ENCODE data around the gene ICAM1.

DNA sequence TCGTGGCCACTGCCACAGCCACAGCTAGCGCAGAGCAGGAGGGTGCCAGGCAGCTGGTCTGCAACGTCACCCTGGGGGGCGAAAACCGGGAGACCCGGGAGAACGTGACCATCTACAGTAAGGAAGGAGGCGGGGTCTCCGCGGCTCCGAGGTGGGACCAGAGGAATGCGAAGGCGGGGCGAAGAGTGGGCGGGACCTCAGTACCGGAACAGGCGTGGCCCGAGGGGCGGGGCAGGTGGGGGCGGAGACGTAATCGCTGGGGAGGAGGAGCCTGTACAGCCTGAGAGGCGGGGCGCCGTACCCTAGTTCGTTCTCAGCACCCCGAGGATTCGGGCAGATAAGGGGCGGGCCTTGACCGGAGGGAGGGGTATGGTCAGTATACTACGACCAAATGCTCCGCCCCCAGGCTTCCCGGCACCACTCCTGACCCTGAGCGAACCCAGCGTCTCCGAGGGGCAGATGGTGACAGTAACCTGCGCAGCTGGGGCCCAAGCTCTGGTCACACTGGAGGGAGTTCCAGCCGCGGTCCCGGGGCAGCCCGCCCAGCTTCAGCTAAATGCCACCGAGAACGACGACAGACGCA, 21.4 kb downstream of the ICAM1 start:
- TF ChIP-seq, protein P1, sequence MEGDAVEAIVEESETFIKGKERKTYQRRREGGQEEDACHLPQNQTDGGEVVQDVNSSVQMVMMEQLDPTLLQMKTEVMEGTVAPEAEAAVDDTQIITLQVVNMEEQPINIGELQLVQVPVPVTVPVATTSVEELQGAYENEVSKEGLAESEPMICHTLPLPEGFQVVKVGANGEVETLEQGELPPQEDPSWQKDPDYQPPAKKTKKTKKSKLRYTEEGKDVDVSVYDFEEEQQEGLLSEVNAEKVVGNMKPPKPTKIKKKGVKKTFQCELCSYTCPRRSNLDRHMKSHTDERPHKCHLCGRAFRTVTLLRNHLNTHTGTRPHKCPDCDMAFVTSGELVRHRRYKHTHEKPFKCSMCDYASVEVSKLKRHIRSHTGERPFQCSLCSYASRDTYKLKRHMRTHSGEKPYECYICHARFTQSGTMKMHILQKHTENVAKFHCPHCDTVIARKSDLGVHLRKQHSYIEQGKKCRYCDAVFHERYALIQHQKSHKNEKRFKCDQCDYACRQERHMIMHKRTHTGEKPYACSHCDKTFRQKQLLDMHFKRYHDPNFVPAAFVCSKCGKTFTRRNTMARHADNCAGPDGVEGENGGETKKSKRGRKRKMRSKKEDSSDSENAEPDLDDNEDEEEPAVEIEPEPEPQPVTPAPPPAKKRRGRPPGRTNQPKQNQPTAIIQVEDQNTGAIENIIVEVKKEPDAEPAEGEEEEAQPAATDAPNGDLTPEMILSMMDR (IDR thresholded peaks at IDR 0.05): no peak
- no peak for TF ChIP-seq POLR2A (IDR thresholded peaks at IDR 0.05)

Measured in body of pancreas (tissue), 4 donors.